GM18526 (cell line): ENCODE measurements around the gene ARFGAP1.

ENCODE experiments used
- POLR2A ChIP-seq: IDR thresholded peaks from 3 replicates; pipeline ENCODE4 v1.6.1; 2011; ENCODE audit not compliant: insufficient read length; ENCODE audit errors: extremely low read depth

ARFGAP1 gene

GRCh38 chr20:63322146-63322932 is 49.7 kb downstream of the ARFGAP1 start:
- TF ChIP-seq POLR2A: no peak

- no peak for TF ChIP-seq POLR2A
Observed at GRCh38 chr20:63322933-63323273, 50.3 kb downstream of the ARFGAP1 start.

- TF ChIP-seq POLR2A: no peak
Observed at GRCh38 chr20:63323357-63323981, 50.9 kb downstream of the ARFGAP1 start.

GRCh38 chr20:63325021-63325471 is 52.4 kb downstream of the ARFGAP1 start:
- TF ChIP-seq POLR2A: no peak

GRCh38 chr20:63325554-63326313 is 53.1 kb downstream of the ARFGAP1 start:
- TF ChIP-seq POLR2A: no peak

- TF ChIP-seq POLR2A: no peak
Observed at GRCh38 chr20:63326314-63327230, 54.0 kb downstream of the ARFGAP1 start.

GRCh38 chr20:63327231-63327745 is 54.7 kb downstream of the ARFGAP1 start:
- no peak for TF ChIP-seq POLR2A

GRCh38 chr20:63328026-63328700 is 55.5 kb downstream of the ARFGAP1 start:
- TF ChIP-seq POLR2A: no peak

- TF ChIP-seq POLR2A: no peak
Observed at GRCh38 chr20:63328718-63329275, 56.2 kb downstream of the ARFGAP1 start.

GRCh38 chr20:63329331-63330083 is 56.9 kb downstream of the ARFGAP1 start:
- no peak for TF ChIP-seq POLR2A

- no peak for TF ChIP-seq POLR2A
Observed at GRCh38 chr20:63330084-63330760, 57.6 kb downstream of the ARFGAP1 start.

- TF ChIP-seq POLR2A: no peak
Observed at GRCh38 chr20:63330940-63331339, 58.3 kb downstream of the ARFGAP1 start.

GRCh38 chr20:63331741-63332400 is 59.3 kb downstream of the ARFGAP1 start:
- TF ChIP-seq POLR2A: no peak
